IPS DF 6.9 (cell line): ENCODE measurements around the gene PRC1.
"Not testable (repeated sequence)": the region's sequence is repeated elsewhere in the genome, so short reads cannot be mapped to it uniquely, and the experiment has no call there.

Experiments used
- DNase-seq: peaks from one replicate; pipeline ENCODE4 v3.0.0-alpha.2; 2013; ENCODE audit warnings: low read depth, low spot score
- H3K27ac ChIP-seq: one replicate; pipeline ENCODE4 v1.5.1; 2013; ENCODE audit warnings: low read length, control low read depth
- H3K27me3 ChIP-seq: 2 replicates; pipeline ENCODE4 v1.6.1; 2013; ENCODE audit warnings: mild to moderate bottlenecking, low read length; ENCODE audit not compliant: control insufficient read depth, insufficient read depth
- H3K36me3 ChIP-seq: 2 replicates; pipeline ENCODE4 v1.6.1; 2013; ENCODE audit warnings: low read length; ENCODE audit not compliant: control insufficient read depth, insufficient read depth
- H3K4me1 ChIP-seq: 2 replicates; pipeline ENCODE4 v1.6.1; 2013; ENCODE audit warnings: low read length; ENCODE audit not compliant: control insufficient read depth, insufficient read depth
- H3K4me3 ChIP-seq: 2 replicates; pipeline ENCODE4 v1.5.1; 2013; ENCODE audit warnings: mild to moderate bottlenecking, low read length
- H3K9me3 ChIP-seq: 2 replicates; pipeline ENCODE4 v1.6.1; 2013; ENCODE audit warnings: low read length, inconsistent platforms; ENCODE audit not compliant: control insufficient read depth, insufficient read depth
- WGBS: extraction: QIAGEN DNeasy Blood & Tissue Kit; methylation state at CpG from one replicate; pipeline ENCODE4 v1.1.7; 2013; ENCODE audit warnings: mixed read lengths, missing lambda C conversion rate; ENCODE audit not compliant: insufficient read length, insufficient coverage; 5-methylcytosine and 5-hydroxymethylcytosine counted together

The PRC1 gene

GRCh38 chr15:90926766-90927165 is 67.6 kb downstream of the PRC1 start:
- DNase-seq, H3K27ac ChIP-seq, H3K4me3 ChIP-seq, H3K36me3 ChIP-seq, H3K9me3 ChIP-seq, H3K4me1 ChIP-seq, H3K27me3 ChIP-seq: not testable (repeated sequence)
- no CpG with 5 or more reads among the region's 10 CpGs for whole genome bisulfite sequencing

GRCh38 chr15:90924375-90924774 is 70.0 kb downstream of the PRC1 start:
- no peaks in the 10 kb centered on the region for H3K36me3 ChIP-seq
- H3K27me3 ChIP-seq, result no peaks in the 10 kb centered on the region
- H3K4me1 ChIP-seq, result no peaks in the 10 kb centered on the region
- WGBS, result no CpG with 5 or more reads among the region's 5 CpGs
- H3K4me3 ChIP-seq, result no peak overlapping the region
- H3K9me3 ChIP-seq, result no peaks in the 10 kb centered on the region
- H3K27ac ChIP-seq, result no peak overlapping the region
- no peak for DNase-seq

GRCh38 chr15:90922712-90923322 is 71.5 kb downstream of the PRC1 start:
- H3K9me3 ChIP-seq, H3K36me3 ChIP-seq, H3K4me3 ChIP-seq, DNase-seq, H3K4me1 ChIP-seq, H3K27ac ChIP-seq, H3K27me3 ChIP-seq: not testable (repeated sequence)
- no CpG with 5 or more reads among the region's 7 CpGs for WGBS

GRCh38 chr15:90921887-90922286 is 72.4 kb downstream of the PRC1 start:
- no peak for DNase-seq
- no peaks in the 10 kb centered on the region for H3K27me3 ChIP-seq
- no peak overlapping the region for H3K27ac ChIP-seq
- no peak overlapping the region for H3K4me3 ChIP-seq
- H3K36me3 ChIP-seq, result no peaks in the 10 kb centered on the region
- WGBS, result no CpG with 5 or more reads among the region's 4 CpGs
- H3K4me1 ChIP-seq, result no peaks in the 10 kb centered on the region
- H3K9me3 ChIP-seq, result no peaks in the 10 kb centered on the region

- H3K4me3 ChIP-seq, result no peak overlapping the region
- H3K9me3 ChIP-seq, result no peaks in the 10 kb centered on the region
- H3K36me3 ChIP-seq, result no peaks in the 10 kb centered on the region
- no peaks in the 10 kb centered on the region for H3K27me3 ChIP-seq
- no peak overlapping the region for H3K27ac ChIP-seq
- no peak for DNase-seq
- no CpG with 5 or more reads among the region's 6 CpGs for WGBS
- H3K4me1 ChIP-seq, result no peaks in the 10 kb centered on the region
Observed at GRCh38 chr15:90918835-90919234, 75.5 kb downstream of the PRC1 start.

GRCh38 chr15:90918034-90918788 is 76.1 kb downstream of the PRC1 start:
- Histone ChIP-seq H3K9me3 (no peaks in the 10 kb centered on the region), H3K27ac (no peak overlapping the region), H3K4me1 (no peaks in the 10 kb centered on the region), H3K36me3 (no peaks in the 10 kb centered on the region), H3K4me3 (no peak overlapping the region), H3K27me3 (no peaks in the 10 kb centered on the region)
- DNase-seq, result no peak
- no CpG with 5 or more reads among the region's 23 CpGs for WGBS

- Histone ChIP-seq H3K27ac (no peak overlapping the region), H3K4me1 (no peaks in the 10 kb centered on the region), H3K4me3 (no peak overlapping the region), H3K9me3 (no peaks in the 10 kb centered on the region), H3K27me3 (no peaks in the 10 kb centered on the region), H3K36me3 (no peaks in the 10 kb centered on the region)
- no CpG with 5 or more reads among the region's 12 CpGs for WGBS
- DNase-seq, result no peak
Observed at GRCh38 chr15:90917569-90917968, 76.8 kb downstream of the PRC1 start.

- no peak for DNase-seq
- H3K27me3 ChIP-seq, result no peaks in the 10 kb centered on the region
- no peak overlapping the region for H3K27ac ChIP-seq
- WGBS, result no CpG with 5 or more reads among the region's 11 CpGs
- no peaks in the 10 kb centered on the region for H3K4me1 ChIP-seq
- no peaks in the 10 kb centered on the region for H3K9me3 ChIP-seq
- H3K36me3 ChIP-seq, result peaks cover under 1% of the 10 kb centered on the region; the same call in 1 of the 2 replicates
- no peak overlapping the region for H3K4me3 ChIP-seq
Observed at GRCh38 chr15:90916461-90916860, 77.9 kb downstream of the PRC1 start.
